ENCODE measurements around the gene HORMAD2. TPM values are rescaled to one million over a fixed set of nuclear protein-coding genes. Genes with fewer than 3 reads are reported as not detected.

Gene HORMAD2
- total RNA-seq, 3 donors from 2014 or later: not detected

DNA sequence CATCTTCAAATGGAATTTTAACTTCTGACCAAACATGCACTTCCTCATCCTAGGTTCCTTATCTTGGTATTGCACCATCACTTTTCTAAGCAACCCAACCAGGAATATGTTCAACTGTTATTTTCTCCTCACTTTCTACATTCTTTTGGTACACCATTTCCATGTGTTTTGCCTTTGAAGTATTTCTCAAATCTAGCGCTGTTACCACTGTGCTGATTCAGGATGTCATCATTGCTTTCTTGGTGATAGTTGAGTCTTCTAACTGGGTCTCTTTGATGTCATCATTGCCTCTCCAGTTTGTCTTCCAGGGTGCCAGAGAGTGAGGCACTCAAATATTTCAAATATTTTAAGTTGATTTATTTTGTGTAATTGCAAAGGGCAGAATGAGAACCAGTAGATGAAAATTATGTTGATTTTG is 47.5 kb downstream of the HORMAD2 start:
- H3K9me3 ChIP-seq: no peaks in the 10 kb centered on the region
- no peaks in the 10 kb centered on the region for H3K36me3 ChIP-seq
- no peak overlapping the region for H3K27ac ChIP-seq
- H3K4me3 ChIP-seq: no peak overlapping the region
- DNase-seq (ENCODE audit: low spot score in 2 of 2): no peak
- intact Hi-C loops (cut with DNase I; ENCODE audit: low total_unique reads): no loop called here
- no peaks in the 10 kb centered on the region for H3K4me1 ChIP-seq
- H3K27me3 ChIP-seq: no peaks in the 10 kb centered on the region
- TF ChIP-seq POLR2AphosphoS5 (IDR thresholded peaks at IDR 0.05): no peak
- no peak for TF ChIP-seq POLR2A (IDR thresholded peaks at IDR 0.05)
- TF ChIP-seq, protein P1, sequence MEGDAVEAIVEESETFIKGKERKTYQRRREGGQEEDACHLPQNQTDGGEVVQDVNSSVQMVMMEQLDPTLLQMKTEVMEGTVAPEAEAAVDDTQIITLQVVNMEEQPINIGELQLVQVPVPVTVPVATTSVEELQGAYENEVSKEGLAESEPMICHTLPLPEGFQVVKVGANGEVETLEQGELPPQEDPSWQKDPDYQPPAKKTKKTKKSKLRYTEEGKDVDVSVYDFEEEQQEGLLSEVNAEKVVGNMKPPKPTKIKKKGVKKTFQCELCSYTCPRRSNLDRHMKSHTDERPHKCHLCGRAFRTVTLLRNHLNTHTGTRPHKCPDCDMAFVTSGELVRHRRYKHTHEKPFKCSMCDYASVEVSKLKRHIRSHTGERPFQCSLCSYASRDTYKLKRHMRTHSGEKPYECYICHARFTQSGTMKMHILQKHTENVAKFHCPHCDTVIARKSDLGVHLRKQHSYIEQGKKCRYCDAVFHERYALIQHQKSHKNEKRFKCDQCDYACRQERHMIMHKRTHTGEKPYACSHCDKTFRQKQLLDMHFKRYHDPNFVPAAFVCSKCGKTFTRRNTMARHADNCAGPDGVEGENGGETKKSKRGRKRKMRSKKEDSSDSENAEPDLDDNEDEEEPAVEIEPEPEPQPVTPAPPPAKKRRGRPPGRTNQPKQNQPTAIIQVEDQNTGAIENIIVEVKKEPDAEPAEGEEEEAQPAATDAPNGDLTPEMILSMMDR (IDR thresholded peaks at IDR 0.05): no peak

DNA sequence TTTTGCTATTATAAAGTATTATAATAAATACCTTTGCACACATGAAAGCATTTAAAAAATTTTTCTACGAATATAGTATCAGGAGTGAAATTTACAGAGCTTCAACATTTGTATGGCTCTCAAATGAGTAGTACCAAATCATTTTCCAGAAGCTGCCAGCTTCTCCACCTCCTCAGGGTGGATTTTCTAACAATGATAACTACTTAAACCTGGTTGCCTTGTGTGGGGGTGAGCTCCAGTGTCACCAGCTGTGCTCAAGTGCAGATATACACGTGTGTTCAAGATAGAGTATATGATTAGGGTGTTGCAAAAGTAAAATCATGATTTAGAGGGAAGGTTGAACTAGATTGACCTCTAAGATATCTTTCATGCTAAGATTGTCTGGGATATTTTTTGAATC is 48.2 kb downstream of the HORMAD2 start:
- TF ChIP-seq, protein P1 (IDR thresholded peaks at IDR 0.05): no peak
- TF ChIP-seq POLR2A (IDR thresholded peaks at IDR 0.05) (no peak), POLR2AphosphoS5 (IDR thresholded peaks at IDR 0.05) (no peak)
- intact Hi-C loops (cut with DNase I; ENCODE audit: low total_unique reads): no loop called here
- no peak overlapping the region for H3K4me3 ChIP-seq
- DNase-seq (ENCODE audit: low spot score in 2 of 2): no peak
- H3K27ac ChIP-seq: no peak overlapping the region
- no peaks in the 10 kb centered on the region for H3K27me3 ChIP-seq
- H3K36me3 ChIP-seq: no peaks in the 10 kb centered on the region
- H3K4me1 ChIP-seq: no peaks in the 10 kb centered on the region
- H3K9me3 ChIP-seq: no peaks in the 10 kb centered on the region

DNA sequence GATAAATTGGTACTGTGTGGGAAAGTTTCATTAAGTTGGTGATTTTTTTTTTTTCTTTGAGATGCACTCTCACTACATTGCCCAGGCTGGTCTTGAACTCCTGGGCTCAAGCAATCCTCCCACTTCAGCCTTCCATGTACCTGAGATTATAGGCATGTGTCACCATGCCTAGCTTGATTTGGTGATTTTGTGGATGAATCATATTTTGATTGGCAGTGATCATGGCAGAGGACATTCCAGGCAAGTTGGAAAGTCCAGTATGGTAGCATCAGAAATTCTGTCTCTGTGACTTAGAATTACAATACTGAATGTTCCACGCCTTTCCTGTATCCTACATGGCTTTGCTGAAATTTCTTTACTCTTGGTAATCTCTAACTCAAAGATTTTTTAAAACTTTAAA is 49.4 kb downstream of the HORMAD2 start:
- Histone ChIP-seq H3K27ac (no peak overlapping the region), H3K36me3 (no peaks in the 10 kb centered on the region), H3K4me1 (no peaks in the 10 kb centered on the region), H3K4me3 (no peak overlapping the region), H3K27me3 (no peaks in the 10 kb centered on the region), H3K9me3 (no peaks in the 10 kb centered on the region)
- intact Hi-C loops (cut with DNase I; ENCODE audit: low total_unique reads): no loop called here
- DNase-seq (ENCODE audit: low spot score in 2 of 2): no peak
- no peak for TF ChIP-seq POLR2A (IDR thresholded peaks at IDR 0.05)
- TF ChIP-seq POLR2AphosphoS5 (IDR thresholded peaks at IDR 0.05): no peak
- TF ChIP-seq, protein P1 (IDR thresholded peaks at IDR 0.05): no peak

DNA sequence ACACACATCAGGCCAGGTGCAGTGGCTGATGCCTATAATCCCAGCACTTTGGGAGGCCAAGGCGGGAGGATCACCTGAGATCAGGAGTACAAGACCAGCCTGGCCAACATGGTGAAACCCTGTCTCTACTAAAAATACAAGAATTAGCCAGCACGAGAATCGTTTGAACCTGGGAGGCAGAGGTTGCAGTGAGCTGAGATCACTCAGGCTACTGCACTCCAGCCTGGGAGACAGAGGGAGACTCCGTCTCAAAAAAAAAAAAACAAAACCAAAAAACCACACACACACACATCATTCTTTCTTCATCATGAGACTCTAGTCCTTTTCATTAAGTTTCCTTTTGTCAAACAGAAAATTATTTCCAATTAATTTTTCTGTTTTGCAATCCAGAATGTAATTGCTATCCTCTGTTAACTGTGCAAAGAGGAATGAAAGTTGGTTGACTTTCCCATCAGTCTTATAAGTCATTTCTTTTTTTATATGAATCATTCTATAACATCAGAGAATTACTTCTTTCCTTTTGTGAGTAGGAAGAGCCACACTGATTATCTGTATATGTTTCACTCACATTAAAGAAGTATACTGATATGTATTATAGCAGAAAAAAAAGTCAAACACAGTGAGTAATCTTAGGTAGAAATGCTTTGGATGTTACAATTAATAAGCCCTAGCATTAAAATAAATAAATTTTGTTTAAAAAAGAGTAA is 52.2 kb downstream of the HORMAD2 start:
- no peaks in the 10 kb centered on the region for H3K9me3 ChIP-seq
- TF ChIP-seq POLR2AphosphoS5 (IDR thresholded peaks at IDR 0.05) (no peak), POLR2A (IDR thresholded peaks at IDR 0.05) (no peak)
- TF ChIP-seq, protein P1 (IDR thresholded peaks at IDR 0.05): no peak
- intact Hi-C loops (cut with DNase I; ENCODE audit: low total_unique reads): no loop called here
- no peak for DNase-seq (ENCODE audit: low spot score in 2 of 2)
- H3K4me1 ChIP-seq: no peaks in the 10 kb centered on the region
- no peak overlapping the region for H3K27ac ChIP-seq
- no peaks in the 10 kb centered on the region for H3K36me3 ChIP-seq
- H3K4me3 ChIP-seq: no peak overlapping the region
- H3K27me3 ChIP-seq: no peaks in the 10 kb centered on the region

DNA sequence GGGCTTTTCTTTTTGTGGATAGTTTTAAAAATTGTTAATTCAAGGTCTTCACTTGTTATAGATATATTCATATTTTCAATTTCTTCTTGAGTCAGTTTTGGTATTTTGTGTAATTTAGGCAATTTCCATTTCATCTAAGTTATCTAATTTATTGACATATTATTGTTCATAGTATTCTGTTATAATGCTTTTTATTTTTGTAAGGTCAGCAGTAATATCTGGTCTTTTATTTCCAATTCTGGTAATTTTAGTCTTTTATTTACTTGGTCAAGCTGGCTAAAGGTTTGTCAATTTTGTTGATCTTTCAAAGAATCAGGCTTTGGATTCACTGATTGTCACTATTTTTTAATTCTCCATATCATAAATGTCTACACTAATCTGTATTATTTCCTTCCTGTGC is 60.1 kb downstream of the HORMAD2 start:
- H3K27ac ChIP-seq: no peak overlapping the region
- no peaks in the 10 kb centered on the region for H3K36me3 ChIP-seq
- no peak overlapping the region for H3K4me3 ChIP-seq
- no peak for DNase-seq (ENCODE audit: low spot score in 2 of 2)
- peaks cover 7 to 13% of the 10 kb centered on the region in 2 donors for H3K9me3 ChIP-seq
- intact Hi-C loops (cut with DNase I; ENCODE audit: low total_unique reads): no loop called here
- no peaks in the 10 kb centered on the region for H3K27me3 ChIP-seq
- no peak for TF ChIP-seq POLR2A (IDR thresholded peaks at IDR 0.05)
- no peak for TF ChIP-seq POLR2AphosphoS5 (IDR thresholded peaks at IDR 0.05)
- TF ChIP-seq, protein P1 (IDR thresholded peaks at IDR 0.05): no peak
- no peaks in the 10 kb centered on the region for H3K4me1 ChIP-seq
